ENCODE data around the gene C9orf85. TPM values are rescaled to one million over a fixed set of nuclear protein-coding genes. Genes with fewer than 3 reads are reported as not detected.

The C9orf85 gene
- total and polyA plus RNA-seq, 7 donors: 5.5 to 13.7 (median 8.5) TPM

DNA sequence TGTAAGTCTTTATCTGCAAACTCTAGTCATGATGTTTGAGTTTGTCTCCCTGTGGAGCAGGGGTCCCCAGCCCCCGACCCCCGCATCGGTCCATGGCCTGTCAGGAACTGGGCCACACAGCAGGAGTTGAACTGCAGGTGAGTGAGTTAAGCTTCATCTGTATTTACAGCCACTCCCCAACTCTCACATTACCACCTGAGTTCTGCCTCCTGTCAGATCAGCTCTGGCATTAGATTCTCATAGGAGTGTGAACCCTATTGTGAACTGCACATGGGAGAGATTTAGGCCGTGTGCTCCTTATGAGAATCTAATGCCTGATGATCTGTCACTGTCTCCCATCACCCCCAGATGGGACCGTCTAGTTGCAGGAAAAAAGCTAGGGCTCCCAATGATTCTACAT, 7.0 kb downstream of the C9orf85 start:
- H3K27me3 ChIP-seq (ENCODE audit: insufficient read depth in 3 of 3, low read length in 2 of 3): no peaks in the 10 kb centered on the region
- TF ChIP-seq, protein P1, sequence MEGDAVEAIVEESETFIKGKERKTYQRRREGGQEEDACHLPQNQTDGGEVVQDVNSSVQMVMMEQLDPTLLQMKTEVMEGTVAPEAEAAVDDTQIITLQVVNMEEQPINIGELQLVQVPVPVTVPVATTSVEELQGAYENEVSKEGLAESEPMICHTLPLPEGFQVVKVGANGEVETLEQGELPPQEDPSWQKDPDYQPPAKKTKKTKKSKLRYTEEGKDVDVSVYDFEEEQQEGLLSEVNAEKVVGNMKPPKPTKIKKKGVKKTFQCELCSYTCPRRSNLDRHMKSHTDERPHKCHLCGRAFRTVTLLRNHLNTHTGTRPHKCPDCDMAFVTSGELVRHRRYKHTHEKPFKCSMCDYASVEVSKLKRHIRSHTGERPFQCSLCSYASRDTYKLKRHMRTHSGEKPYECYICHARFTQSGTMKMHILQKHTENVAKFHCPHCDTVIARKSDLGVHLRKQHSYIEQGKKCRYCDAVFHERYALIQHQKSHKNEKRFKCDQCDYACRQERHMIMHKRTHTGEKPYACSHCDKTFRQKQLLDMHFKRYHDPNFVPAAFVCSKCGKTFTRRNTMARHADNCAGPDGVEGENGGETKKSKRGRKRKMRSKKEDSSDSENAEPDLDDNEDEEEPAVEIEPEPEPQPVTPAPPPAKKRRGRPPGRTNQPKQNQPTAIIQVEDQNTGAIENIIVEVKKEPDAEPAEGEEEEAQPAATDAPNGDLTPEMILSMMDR (IDR thresholded peaks at IDR 0.05): no peak
- no peaks in the 10 kb centered on the region for H3K36me3 ChIP-seq (ENCODE audit: insufficient read depth in 1 of 2, low read depth in 1 of 2)
- ATAC-seq (no peak), DNase-seq (no peak)
- no peak overlapping the region for H3K4me3 ChIP-seq
- H3K27ac ChIP-seq: no peak overlapping the region
- peaks cover 10% of the 10 kb centered on the region for H3K4me1 ChIP-seq
- H3K9me3 ChIP-seq: no peaks in the 10 kb centered on the region
- intact Hi-C loops (cut with DNase I): no loop called here
- WGBS, 3 donors: 92 to 98% (median 93%) methylated on average over 5 of the region's 5 CpGs

DNA sequence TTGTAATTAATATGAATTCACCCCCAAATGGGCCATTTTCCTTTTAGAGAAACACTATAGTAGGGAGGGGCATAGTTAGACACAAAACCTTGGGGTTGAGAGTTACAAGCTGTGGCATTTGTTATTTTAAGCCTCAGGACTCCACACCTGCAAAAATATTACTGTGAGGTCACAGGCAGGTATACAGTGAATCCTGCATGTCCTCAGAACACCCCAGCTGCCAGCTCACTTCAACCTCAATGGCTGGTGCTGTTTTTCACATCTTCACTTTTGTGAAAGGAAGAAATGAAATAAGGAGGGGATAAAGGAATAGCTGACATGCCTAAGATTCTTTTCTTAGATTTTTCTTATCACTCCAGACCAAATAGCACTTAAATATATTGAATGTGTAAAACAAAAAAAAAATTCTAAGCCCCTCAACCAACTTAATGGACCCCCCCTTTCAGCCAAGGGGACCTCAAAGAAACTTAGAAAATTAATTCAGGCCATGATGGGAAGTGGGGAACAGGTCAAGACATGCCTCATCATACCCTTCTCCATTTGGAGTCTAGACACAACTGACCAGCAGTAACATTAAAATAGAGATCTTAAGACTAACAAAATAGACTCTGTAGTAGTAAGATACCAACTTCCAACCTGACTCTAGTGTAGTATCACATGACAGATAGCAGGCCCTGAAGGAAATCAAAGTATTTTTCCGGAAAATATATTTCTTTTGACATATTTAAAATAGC, 9.2 kb downstream of the C9orf85 start:
- Histone ChIP-seq H3K4me1 (peaks cover 10% of the 10 kb centered on the region), H3K27me3 (ENCODE audit: insufficient read depth in 3 of 3, low read length in 2 of 3) (no peaks in the 10 kb centered on the region), H3K36me3 (ENCODE audit: insufficient read depth in 1 of 2, low read depth in 1 of 2) (no peaks in the 10 kb centered on the region), H3K4me3 (no peak overlapping the region), H3K9me3 (no peaks in the 10 kb centered on the region), H3K27ac (no peak overlapping the region)
- DNase-seq (no peak), ATAC-seq (no peak)
- intact Hi-C loops (cut with DNase I): no loop called here
- TF ChIP-seq, protein P1 (IDR thresholded peaks at IDR 0.05): no peak
- 79 to 89% (median 89%) methylated on average over 1 of the region's 1 CpG for WGBS, 3 donors

DNA sequence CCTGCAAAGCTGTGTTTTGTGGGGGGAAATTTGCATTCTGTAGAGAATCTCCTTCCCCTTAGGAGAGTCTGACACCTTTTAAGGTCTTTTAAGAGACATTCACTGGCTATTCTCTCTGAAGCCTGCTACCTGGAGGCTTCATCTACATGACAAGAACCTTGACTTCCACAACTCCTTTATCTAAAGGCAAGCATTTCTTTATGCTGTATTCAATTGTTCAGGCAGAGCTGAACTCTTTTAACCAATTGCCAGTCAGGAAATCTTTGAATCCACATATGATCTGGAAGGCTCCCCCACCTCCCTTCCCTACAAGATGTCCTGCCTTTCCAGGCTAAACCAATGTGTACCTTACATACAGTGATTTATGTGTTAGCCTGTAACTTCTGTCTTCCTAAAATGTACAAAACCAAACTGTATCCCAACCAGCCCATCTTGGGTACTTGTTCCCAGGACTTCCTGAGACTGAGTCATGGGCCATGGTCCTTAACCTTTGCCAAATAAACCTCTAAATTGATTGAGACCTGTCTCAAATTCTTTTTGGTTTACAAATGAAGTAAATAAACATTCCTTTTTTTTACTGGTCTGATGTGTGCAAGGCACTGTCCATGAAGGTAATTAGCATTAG, 9.9 kb downstream of the C9orf85 start:
- Histone ChIP-seq H3K36me3 (ENCODE audit: insufficient read depth in 1 of 2, low read depth in 1 of 2) (no peaks in the 10 kb centered on the region), H3K4me3 (no peak overlapping the region), H3K9me3 (no peaks in the 10 kb centered on the region), H3K27ac (no peak overlapping the region), H3K27me3 (ENCODE audit: insufficient read depth in 3 of 3, low read length in 2 of 3) (no peaks in the 10 kb centered on the region), H3K4me1 (peaks cover 10% of the 10 kb centered on the region)
- no peak for ATAC-seq
- intact Hi-C loops (cut with DNase I): no loop called here
- no peak for DNase-seq
- TF ChIP-seq, protein P1 (IDR thresholded peaks at IDR 0.05): no peak

DNA sequence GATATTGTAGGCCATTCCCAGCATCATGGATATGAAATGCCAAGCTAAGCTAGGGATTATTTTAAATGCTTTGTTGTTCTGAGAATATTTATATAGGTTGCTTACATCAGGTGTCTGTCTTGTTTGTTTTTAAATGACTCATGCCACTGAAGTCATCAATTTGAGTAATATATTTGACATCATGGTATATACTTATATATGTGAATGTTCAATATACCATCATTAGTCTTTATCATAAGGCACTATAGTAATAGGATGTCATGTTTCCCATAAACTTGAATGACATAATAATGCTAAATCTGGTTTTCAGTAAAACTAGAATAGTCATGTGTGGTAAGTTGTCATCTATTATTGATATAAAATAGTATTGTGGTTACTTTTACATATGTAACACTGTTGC, 13.1 kb downstream of the C9orf85 start:
- Histone ChIP-seq H3K9me3 (no peaks in the 10 kb centered on the region), H3K27ac (no peak overlapping the region), H3K27me3 (ENCODE audit: insufficient read depth in 3 of 3, low read length in 2 of 3) (no peaks in the 10 kb centered on the region), H3K4me3 (no peak overlapping the region), H3K36me3 (ENCODE audit: insufficient read depth in 1 of 2, low read depth in 1 of 2) (no peaks in the 10 kb centered on the region), H3K4me1 (peaks cover 6% of the 10 kb centered on the region)
- no peak for ATAC-seq
- no peak for DNase-seq
- intact Hi-C loops (cut with DNase I): no loop called here
- TF ChIP-seq, protein P1 (IDR thresholded peaks at IDR 0.05): no peak

DNA sequence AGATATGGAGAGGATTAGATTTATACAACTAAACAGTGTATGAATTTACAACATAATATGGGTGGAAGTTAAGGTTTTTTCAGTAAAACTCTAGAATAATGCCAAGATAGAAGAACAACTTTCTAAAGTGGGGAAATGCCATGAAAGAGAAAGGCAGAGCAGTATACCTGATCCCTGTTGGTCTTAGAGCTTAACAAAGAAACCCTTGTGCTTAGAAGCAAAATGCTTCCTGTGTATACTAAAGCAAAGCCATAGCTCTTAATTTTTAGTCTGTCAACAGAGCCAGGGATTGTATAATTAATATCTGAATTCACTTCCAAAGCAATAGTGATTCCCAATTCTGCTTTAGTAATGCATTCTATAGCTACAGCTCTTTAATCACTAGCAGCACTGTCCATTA, 14.4 kb downstream of the C9orf85 start:
- H3K4me3 ChIP-seq: no peak overlapping the region
- H3K9me3 ChIP-seq: no peaks in the 10 kb centered on the region
- peaks cover 6% of the 10 kb centered on the region for H3K4me1 ChIP-seq
- no peaks in the 10 kb centered on the region for H3K36me3 ChIP-seq (ENCODE audit: insufficient read depth in 1 of 2, low read depth in 1 of 2)
- no peak overlapping the region for H3K27ac ChIP-seq
- no peaks in the 10 kb centered on the region for H3K27me3 ChIP-seq (ENCODE audit: insufficient read depth in 3 of 3, low read length in 2 of 3)
- no peak for DNase-seq
- TF ChIP-seq, protein P1 (IDR thresholded peaks at IDR 0.05): no peak
- ATAC-seq: no peak
- intact Hi-C loops (cut with DNase I): no loop called here

Data from psoas muscle (tissue), 8 donors.